A673 (cell line): ENCODE results near the gene RNF220. TPM values are rescaled to one million over a fixed set of nuclear protein-coding genes. Genes with fewer than 3 reads are reported as not detected.

Experiments
- BruUV-seq: library from RNA; stranded (reverse); fragments of 400-500 nt; replicated peaks from 2 replicates; lab custom pipeline; 2021; lab: Mats Ljungman, UMichigan
- CTCF ChIA-PET: fragments of 300-600 bp; sonication (Branson Sonifier 250); formaldehyde crosslinking; loops from one replicate; lab custom pipeline; 2022; ENCODE audit warnings: antibody characterized with exemption; lab: Charles Lee
- POLR2A ChIA-PET: fragments of 300-600 bp; sonication (Branson Sonifier 250); formaldehyde crosslinking; loops from one replicate; lab custom pipeline; 2022; ENCODE audit warnings: antibody characterized with exemption; ENCODE audit not compliant: low non-redundant PET; lab: Charles Lee
- DNase-seq: peaks from one replicate; pipeline ENCODE4 v3.0.0-alpha.2; 2015; ENCODE audit warnings: low spot score
- H3K27ac ChIP-seq: fragments of 200-600 bp; sonication (generic); 2 replicates; pipeline ENCODE4 v1.5.1; 2016; ENCODE audit warnings: mixed run types, low read depth, mild to moderate bottlenecking, mixed read lengths, antibody characterized with exemption, low read length; ENCODE audit not compliant: poor library complexity, severe bottlenecking
- H3K27me3 ChIP-seq: fragments of 200-600 bp; sonication (generic); replicated peaks from 2 replicates; pipeline ENCODE4 v1.6.1; 2017; ENCODE audit warnings: mixed run types, low read depth, mild to moderate bottlenecking, mixed read lengths, antibody characterized with exemption, low read length; ENCODE audit not compliant: insufficient read depth, poor library complexity
- H3K36me3 ChIP-seq: fragments of 200-600 bp; sonication (generic); 2 replicates; pipeline ENCODE4 v1.6.1; 2016; ENCODE audit warnings: mixed run types, mild to moderate bottlenecking, mixed read lengths, antibody characterized with exemption, low read length; ENCODE audit not compliant: insufficient read depth, poor library complexity, severe bottlenecking
- H3K4me1 ChIP-seq: fragments of 200-600 bp; sonication (generic); 2 replicates; pipeline ENCODE4 v1.6.1; 2017; ENCODE audit warnings: mixed run types, mild to moderate bottlenecking, mixed read lengths, antibody characterized with exemption, low read length; ENCODE audit not compliant: insufficient read depth, poor library complexity, severe bottlenecking
- H3K4me3 ChIP-seq: fragments of 200-600 bp; sonication (generic); 2 replicates; pipeline ENCODE4 v1.5.1; 2016; ENCODE audit warnings: low read depth, mixed run types, mild to moderate bottlenecking, mixed read lengths, low read length; ENCODE audit not compliant: poor library complexity, severe bottlenecking
- H3K9me3 ChIP-seq: fragments of 200-600 bp; sonication (generic); 2 replicates; pipeline ENCODE4 v1.6.1; 2016; ENCODE audit warnings: mixed run types, low read depth, mild to moderate bottlenecking, mixed read lengths, antibody characterized with exemption, low read length; ENCODE audit not compliant: poor library complexity, severe bottlenecking
- EZH2 ChIP-seq: fragments of 200-600 bp; sonication (generic); IDR thresholded peaks from 2 replicates; pipeline ENCODE4 v1.6.1; 2017; ENCODE audit warnings: borderline replicate concordance, low read depth, mild to moderate bottlenecking, mixed read lengths, antibody characterized with exemption, low read length; ENCODE audit not compliant: poor library complexity, severe bottlenecking
- intact Hi-C: fragments of 100-400 bp; cut with micrococcal nuclease; formaldehyde crosslinking; loops from one replicate; pipeline ENCODE4 v1.10.0; 2022; ENCODE audit not compliant: unreplicated experiment
- total RNA-seq: library from RNA; stranded (reverse); gene quantifications from 2 replicates; pipeline ENCODE4 v1.2.3, GENCODE V29; 2021
- TF ChIP-seq, protein P1 (sequence below): fragments of 300-800, 200-600 bp; sonication (generic); conservative IDR thresholded peaks from 2 replicates; pipeline ENCODE4 v1.5.1; 2017; ENCODE audit warnings: low read depth, mild to moderate bottlenecking, antibody characterized with exemption, low read length, moderate library complexity, mixed read lengths

RNF220 gene
- total RNA-seq, 1 experiment from 2014 or later, result 80.6 TPM

DNA sequence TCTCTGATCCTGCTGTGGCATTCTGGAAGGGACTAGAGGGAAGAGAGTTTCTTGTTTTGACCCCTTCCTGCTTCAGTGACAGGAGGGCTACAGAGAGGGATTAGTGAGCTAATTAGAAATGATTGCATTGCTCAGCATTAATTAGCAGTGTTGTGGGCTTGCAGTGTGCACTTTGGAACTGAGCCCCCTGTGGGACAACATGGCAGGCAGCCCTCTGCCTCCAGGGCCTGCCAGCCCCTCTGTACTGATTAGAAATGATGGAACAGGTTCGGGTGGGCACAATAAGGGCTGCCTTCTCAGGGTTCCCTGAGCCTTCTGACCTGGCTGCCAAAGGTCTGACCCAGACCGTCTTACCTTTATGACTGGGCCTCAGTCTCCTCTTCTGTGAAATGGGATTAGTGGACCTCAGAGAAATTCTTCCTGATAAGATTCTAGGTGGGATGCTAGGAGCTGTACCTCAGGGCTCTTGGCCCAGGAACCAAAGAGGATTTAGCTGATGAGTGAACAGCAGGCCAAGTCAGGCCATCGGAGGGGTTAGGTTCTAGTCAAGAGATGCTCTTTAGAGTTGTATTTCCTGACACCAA, 229.6 kb downstream of the RNF220 start:
- Histone ChIP-seq H3K27ac (no peak overlapping the region), H3K4me1 (peaks cover 10% of the 10 kb centered on the region), H3K36me3 (peaks cover 54% of the 10 kb centered on the region), H3K4me3 (no peak overlapping the region), H3K9me3 (no peaks in the 10 kb centered on the region), H3K27me3 (no peaks in the 10 kb centered on the region)
- no TSS peak for BruUV-seq
- intact Hi-C loops, result no loop called here
- CTCF ChIA-PET, result interaction anchor here (1.2 kb wide), 1 partner anchor 16 kb away, joined by 3 read pairs; no protein-coding TSS in a partner anchor
- no peak for TF ChIP-seq EZH2
- TF ChIP-seq, protein P1, sequence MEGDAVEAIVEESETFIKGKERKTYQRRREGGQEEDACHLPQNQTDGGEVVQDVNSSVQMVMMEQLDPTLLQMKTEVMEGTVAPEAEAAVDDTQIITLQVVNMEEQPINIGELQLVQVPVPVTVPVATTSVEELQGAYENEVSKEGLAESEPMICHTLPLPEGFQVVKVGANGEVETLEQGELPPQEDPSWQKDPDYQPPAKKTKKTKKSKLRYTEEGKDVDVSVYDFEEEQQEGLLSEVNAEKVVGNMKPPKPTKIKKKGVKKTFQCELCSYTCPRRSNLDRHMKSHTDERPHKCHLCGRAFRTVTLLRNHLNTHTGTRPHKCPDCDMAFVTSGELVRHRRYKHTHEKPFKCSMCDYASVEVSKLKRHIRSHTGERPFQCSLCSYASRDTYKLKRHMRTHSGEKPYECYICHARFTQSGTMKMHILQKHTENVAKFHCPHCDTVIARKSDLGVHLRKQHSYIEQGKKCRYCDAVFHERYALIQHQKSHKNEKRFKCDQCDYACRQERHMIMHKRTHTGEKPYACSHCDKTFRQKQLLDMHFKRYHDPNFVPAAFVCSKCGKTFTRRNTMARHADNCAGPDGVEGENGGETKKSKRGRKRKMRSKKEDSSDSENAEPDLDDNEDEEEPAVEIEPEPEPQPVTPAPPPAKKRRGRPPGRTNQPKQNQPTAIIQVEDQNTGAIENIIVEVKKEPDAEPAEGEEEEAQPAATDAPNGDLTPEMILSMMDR, result no peak
- DNase-seq, result no peak
- POLR2A ChIA-PET, result no interaction called here

GRCh38 chr1:44635439-44635838, 230.4 kb downstream of the RNF220 start:
- Histone ChIP-seq H3K36me3 (peaks cover 54% of the 10 kb centered on the region), H3K27ac (no peak overlapping the region), H3K4me1 (peaks cover 10% of the 10 kb centered on the region), H3K4me3 (no peak overlapping the region), H3K9me3 (no peaks in the 10 kb centered on the region), H3K27me3 (no peaks in the 10 kb centered on the region)
- ChIA-PET CTCF (no interaction called here), POLR2A (no interaction called here)
- DNase-seq, result no peak
- TF ChIP-seq, protein P1, result no peak
- no peak for TF ChIP-seq EZH2
- BruUV-seq, result no TSS peak
- intact Hi-C loops, result no loop called here

- BruUV-seq, result no TSS peak
- DNase-seq, result no peak
- no peak overlapping the region for H3K4me3 ChIP-seq
- intact Hi-C loops, result no loop called here
- H3K36me3 ChIP-seq, result peaks cover 62% of the 10 kb centered on the region
- ChIA-PET POLR2A (no interaction called here), CTCF (interaction anchor here (1.1 kb wide), 1 partner anchor 17 kb away, joined by 3 read pairs; no protein-coding TSS in a partner anchor)
- no peaks in the 10 kb centered on the region for H3K27me3 ChIP-seq
- no peak overlapping the region for H3K27ac ChIP-seq
- H3K9me3 ChIP-seq, result no peaks in the 10 kb centered on the region
- peaks cover 10% of the 10 kb centered on the region for H3K4me1 ChIP-seq
- no peak for TF ChIP-seq EZH2
- TF ChIP-seq, protein P1, result no peak
Observed at GRCh38 chr1:44636083-44636687, 231.1 kb downstream of the RNF220 start.
